Measurements from ENCODE around the gene NCBP3. TPM values are rescaled to one million over a fixed set of nuclear protein-coding genes. Genes with fewer than 3 reads are reported as not detected.

The NCBP3 gene
- total RNA-seq, 2 experiments from 2014 or later: 24.5 to 45.7 TPM

GRCh38 chr17:3755335-3756030 lies 90.6 kb downstream of the NCBP3 start:
- BruUV-seq (replicated peaks): no TSS peak
- no peak for TF ChIP-seq EZH2phosphoT487 (IDR thresholded peaks at IDR 0.05; ENCODE audit: borderline replicate concordance, low read depth, low read length)
- TF ChIP-seq CTCF (conservative IDR thresholded peaks at IDR 0.05; ENCODE audit: low read length): no peak
- Histone ChIP-seq H3K4me1 (ENCODE audit: insufficient read depth, low read length, poor library complexity, severe bottlenecking) (no peaks in the 10 kb centered on the region), H3K9me2 (ENCODE audit: insufficient read depth, low read length) (no peaks in the 10 kb centered on the region), H3K9me3 (ENCODE audit: low read length) (no peaks in the 10 kb centered on the region), H3K4me3 (ENCODE audit: low read depth, low read length, poor library complexity, severe bottlenecking) (no peak overlapping the region), H2AFZ (ENCODE audit: low read length) (no peak overlapping the region), H3K79me2 (ENCODE audit: insufficient read depth, low read depth, low read length) (no peaks in the 10 kb centered on the region), H3K36me3 (ENCODE audit: insufficient read depth, low read length) (no peaks in the 10 kb centered on the region), H3K27ac (ENCODE audit: low read depth, low read length, poor library complexity, severe bottlenecking) (no peak overlapping the region), H4K20me1 (ENCODE audit: insufficient read depth, low read length) (no peaks in the 10 kb centered on the region), H3K4me2 (ENCODE audit: low read length) (no peak overlapping the region)
- ChIA-PET CTCF (ENCODE audit: unreplicated experiment) (no interaction called here), POLR2A (interaction anchor here (0.6 to 0.8 kb wide), 3 partner anchors 10 to 90 kb away, joined by 3 to 10 read pairs (median 3); no protein-coding TSS in a partner anchor)
- intact Hi-C loops (cut with micrococcal nuclease; ENCODE audit: unreplicated experiment): no loop called here
- DNase-seq (ENCODE audit: low spot score): no peak

DNA sequence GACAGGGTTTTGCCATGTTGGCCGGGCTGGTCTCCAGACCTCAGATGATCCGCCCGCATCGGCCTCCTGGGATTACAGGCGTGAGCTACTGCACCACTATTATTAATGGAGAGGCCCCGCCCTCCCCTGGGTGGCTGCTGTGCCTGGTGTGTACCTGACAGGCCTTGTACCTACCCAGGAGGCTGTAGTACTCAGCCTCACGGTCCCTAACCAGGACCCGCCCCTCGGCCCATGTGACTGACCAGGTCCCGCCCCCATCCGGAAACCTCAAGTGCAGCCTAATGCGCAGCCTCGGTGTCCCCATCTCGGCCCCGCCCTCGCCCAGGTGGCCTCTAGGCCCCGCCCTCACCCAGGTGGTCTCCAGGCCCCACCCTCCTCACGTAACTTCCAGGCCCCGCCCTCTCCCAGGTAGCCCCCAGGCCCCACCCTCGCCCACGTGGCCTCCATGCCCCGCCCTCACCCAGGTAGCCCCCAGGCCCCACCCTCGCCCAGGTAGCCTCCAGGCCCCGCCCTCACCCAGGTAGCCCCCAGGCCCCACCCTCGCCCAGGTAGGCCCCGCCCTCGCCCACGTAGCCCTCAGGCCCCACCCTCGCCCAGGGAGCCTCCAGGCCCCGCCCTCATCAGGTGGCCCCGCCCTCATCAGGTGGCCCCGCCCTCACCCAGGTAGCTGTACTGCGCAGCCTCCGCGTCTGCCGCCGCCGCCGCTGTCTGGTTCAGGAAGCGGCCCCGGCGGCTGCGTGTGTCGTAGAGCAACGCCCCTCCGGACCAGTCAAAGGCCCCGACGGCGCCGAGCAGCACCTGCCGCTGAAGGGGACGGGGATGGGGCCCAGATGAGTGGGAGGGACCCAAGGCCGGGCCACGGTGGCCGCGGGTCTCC lies 91.3 kb downstream of the NCBP3 start:
- Histone ChIP-seq H3K27ac (ENCODE audit: low read depth, low read length, poor library complexity, severe bottlenecking) (no peak overlapping the region), H3K9me2 (ENCODE audit: insufficient read depth, low read length) (no peaks in the 10 kb centered on the region), H2AFZ (ENCODE audit: low read length) (no peak overlapping the region), H3K4me2 (ENCODE audit: low read length) (no peak overlapping the region), H3K9me3 (ENCODE audit: low read length) (no peaks in the 10 kb centered on the region), H3K4me1 (ENCODE audit: insufficient read depth, low read length, poor library complexity, severe bottlenecking) (no peaks in the 10 kb centered on the region), H3K4me3 (ENCODE audit: low read depth, low read length, poor library complexity, severe bottlenecking) (no peak overlapping the region), H4K20me1 (ENCODE audit: insufficient read depth, low read length) (no peaks in the 10 kb centered on the region), H3K79me2 (ENCODE audit: insufficient read depth, low read depth, low read length) (no peaks in the 10 kb centered on the region), H3K36me3 (ENCODE audit: insufficient read depth, low read length) (no peaks in the 10 kb centered on the region)
- DNase-seq (ENCODE audit: low spot score): no peak
- POLR2A ChIA-PET: no interaction called here
- no TSS peak for BruUV-seq (replicated peaks)
- TF ChIP-seq EZH2phosphoT487 (IDR thresholded peaks at IDR 0.05; ENCODE audit: borderline replicate concordance, low read depth, low read length) (no peak), CTCF (conservative IDR thresholded peaks at IDR 0.05; ENCODE audit: low read length) (no peak)
- intact Hi-C loops (cut with micrococcal nuclease; ENCODE audit: unreplicated experiment): no loop called here
- CTCF ChIA-PET (ENCODE audit: unreplicated experiment): no interaction called here

- H3K27ac ChIP-seq (ENCODE audit: low read depth, low read length, poor library complexity, severe bottlenecking): no peak overlapping the region
- BruUV-seq (replicated peaks): no TSS peak
- CTCF ChIA-PET (ENCODE audit: unreplicated experiment): no interaction called here
- no peaks in the 10 kb centered on the region for H3K4me1 ChIP-seq (ENCODE audit: insufficient read depth, low read length, poor library complexity, severe bottlenecking)
- no peaks in the 10 kb centered on the region for H4K20me1 ChIP-seq (ENCODE audit: insufficient read depth, low read length)
- POLR2A ChIA-PET: no interaction called here
- no peak overlapping the region for H3K4me3 ChIP-seq (ENCODE audit: low read depth, low read length, poor library complexity, severe bottlenecking)
- H3K9me2 ChIP-seq (ENCODE audit: insufficient read depth, low read length): no peaks in the 10 kb centered on the region
- no peaks in the 10 kb centered on the region for H3K79me2 ChIP-seq (ENCODE audit: insufficient read depth, low read depth, low read length)
- intact Hi-C loops (cut with micrococcal nuclease; ENCODE audit: unreplicated experiment): no loop called here
- no peak for TF ChIP-seq EZH2phosphoT487 (IDR thresholded peaks at IDR 0.05; ENCODE audit: borderline replicate concordance, low read depth, low read length)
- no peak for TF ChIP-seq CTCF (conservative IDR thresholded peaks at IDR 0.05; ENCODE audit: low read length)
- H2AFZ ChIP-seq (ENCODE audit: low read length): no peak overlapping the region
- H3K4me2 ChIP-seq (ENCODE audit: low read length): no peak overlapping the region
- H3K9me3 ChIP-seq (ENCODE audit: low read length): no peaks in the 10 kb centered on the region
- DNase-seq (ENCODE audit: low spot score): no peak
- no peaks in the 10 kb centered on the region for H3K36me3 ChIP-seq (ENCODE audit: insufficient read depth, low read length)
Observed at GRCh38 chr17:3754066-3754457, 92.0 kb downstream of the NCBP3 start.
